HG03108 (cell line): ENCODE results near the gene OTUB1.
"Not testable (repeated sequence)": the region's sequence is repeated elsewhere in the genome, so short reads cannot be mapped to it uniquely, and the experiment has no call there.

Experiments used
- ATAC-seq: cut with Tn5 transposase; IDR thresholded peaks from one replicate; pipeline ENCODE4 v1.9.1; 2021; ENCODE audit warnings: moderate library complexity; ENCODE audit not compliant: unreplicated experiment

OTUB1 gene, protein sequence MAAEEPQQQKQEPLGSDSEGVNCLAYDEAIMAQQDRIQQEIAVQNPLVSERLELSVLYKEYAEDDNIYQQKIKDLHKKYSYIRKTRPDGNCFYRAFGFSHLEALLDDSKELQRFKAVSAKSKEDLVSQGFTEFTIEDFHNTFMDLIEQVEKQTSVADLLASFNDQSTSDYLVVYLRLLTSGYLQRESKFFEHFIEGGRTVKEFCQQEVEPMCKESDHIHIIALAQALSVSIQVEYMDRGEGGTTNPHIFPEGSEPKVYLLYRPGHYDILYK

DNA sequence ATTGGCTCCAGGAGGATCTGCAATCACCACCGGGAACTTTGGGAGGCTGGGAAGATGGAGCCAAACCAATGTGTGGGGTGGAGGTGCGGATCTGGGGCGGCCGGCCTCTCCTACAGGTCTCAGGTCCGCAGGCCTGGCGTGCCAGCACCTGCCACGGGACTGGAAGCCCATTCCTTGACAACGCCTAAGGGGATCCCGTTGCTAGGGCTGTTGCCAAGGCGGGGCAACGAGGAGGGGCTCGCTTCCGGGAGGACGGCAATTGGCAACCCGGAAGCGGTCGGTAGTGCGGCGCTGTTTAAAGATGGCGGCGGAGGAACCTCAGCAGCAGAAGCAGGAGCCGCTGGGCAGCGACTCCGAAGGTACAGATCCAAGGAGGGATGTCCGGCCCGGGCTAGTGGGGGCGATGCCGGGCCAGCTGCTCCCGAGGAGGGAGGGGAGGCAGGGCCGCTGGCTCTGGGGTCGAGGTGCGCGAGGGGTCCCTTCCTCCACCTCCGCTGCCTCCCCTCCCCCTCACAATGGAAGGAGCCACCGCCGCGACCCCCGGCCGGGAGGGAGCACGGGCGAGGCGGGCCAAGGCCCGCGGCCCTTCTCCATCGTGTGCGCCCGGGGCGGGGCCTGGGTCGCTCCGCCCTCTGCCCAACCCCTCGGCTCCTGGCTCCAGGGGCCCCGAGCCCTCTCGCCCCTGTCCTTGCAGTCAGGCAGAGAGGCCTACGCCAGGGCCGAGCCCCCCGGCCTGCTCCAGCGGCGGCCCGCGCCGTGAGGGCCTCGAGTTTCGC, at the start of gene OTUB1:
Gene OTUB1 (plus strand): TSS at position 283 of the 776 bp plus-strand sequence. CDS start 19 bp downstream, at position 302.
- ATAC-seq: peak; percentile 87

DNA sequence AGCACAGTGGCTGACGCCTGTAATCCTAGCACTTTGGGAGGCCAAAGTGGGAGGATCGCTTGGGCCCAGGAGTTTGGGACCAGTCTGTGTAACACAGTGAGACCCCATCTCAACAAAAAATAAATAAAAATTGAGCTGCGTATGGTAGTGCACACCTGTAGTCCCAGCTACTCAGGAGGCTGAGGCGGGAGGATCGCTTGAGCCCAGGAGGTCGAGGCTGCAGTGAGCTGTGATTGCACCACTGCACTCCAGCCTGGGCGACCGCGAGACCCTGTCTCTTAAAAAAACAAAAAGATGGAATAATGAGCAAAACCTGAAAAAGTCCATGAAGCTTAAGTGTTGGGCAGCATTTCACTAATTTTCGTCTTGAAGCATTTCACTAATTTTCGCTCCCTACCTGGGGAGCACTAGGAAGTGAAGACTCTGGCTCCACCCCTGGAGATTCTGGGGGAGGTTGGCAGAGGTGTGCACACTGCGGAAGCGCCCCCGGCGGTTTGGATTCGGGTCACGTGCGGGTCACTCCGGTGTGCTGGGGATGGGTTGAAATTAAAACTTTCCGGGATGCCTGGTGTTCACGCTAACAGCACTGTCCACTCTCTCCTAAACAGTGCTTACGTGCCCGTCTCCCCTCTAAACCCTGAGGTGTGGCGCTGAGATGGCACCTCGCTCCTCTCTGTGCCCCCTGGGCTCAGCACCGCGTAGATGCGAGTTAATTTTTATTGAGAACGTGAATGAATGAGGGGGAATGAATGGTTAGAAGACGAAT, 48.3 kb upstream of the OTUB1 start:
- no peak for ATAC-seq

DNA sequence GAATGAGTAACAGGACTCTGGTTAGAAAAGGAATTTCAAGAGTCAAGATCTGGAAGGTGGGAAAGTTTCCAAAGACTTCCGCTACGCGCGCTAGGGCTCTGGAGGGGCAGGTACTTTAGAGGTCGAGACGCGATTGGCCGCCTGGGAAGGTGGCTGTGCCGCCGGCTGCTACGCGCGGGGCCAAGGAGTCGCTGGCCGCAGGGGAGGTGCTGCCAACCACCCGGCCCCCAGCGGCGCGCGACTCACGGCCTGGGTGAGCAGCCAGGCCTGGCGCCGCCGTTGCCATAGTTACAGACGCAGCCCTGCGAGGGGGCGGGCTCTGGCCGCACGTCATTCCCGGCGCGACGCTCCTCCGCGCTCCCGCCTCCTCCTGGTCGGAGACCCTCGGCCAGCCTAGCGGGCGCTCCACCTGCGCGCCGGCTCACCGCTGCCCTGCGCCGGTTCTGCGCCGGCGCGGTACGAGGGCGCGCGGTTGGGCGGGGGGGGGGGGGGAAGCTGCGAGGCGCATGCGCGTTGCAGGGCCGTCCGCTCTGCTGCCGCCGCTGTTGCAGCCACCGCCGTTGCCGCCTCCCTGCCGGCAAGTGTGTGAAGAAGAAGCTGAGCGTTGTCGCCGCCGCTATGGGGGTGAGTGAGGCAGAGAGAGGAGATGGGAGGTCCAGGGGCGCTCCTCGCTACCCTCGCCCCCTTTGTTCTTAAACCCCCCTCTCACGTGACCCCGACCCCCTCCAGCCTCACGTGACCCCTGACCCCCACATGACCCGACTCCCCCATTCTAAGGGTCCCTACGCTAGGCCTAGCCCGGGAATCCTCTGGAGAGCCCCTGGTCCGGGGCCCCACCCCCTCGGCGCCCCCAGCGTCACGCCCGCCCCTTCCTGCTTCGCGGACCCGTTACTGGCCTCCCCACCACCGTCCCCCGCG, 47.5 kb upstream of the OTUB1 start, which contains the start of gene NAA40:
Gene NAA40 (plus strand): TSS at position 524 of the 918 bp plus-strand sequence. CDS start 95 bp downstream, at position 619.
- ATAC-seq: peak; percentile 86

DNA sequence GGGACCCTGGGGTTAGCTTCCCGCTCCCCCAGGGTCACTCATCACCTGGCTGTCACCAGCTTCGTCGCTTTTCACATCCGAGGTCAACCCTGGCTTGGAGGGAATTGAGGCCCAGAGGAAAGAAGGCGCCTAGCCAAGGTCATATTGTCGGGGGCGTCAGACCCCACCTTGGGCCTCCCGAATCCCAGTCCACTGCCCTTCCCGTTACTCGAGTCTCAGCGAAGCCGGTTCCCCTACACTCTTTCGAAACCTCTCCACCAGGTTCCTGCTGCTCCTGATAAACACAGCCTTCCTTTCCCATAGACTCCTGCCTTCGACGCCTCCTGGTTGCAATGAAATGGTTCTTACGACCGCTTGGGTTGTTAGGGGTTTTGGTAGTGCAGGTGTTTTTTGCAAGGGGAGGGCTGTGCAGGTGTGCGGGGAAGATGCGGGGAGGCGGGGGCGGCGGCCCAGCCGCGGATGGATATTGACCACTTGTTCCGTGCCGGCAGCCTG, 46.8 kb upstream of the OTUB1 start:
- no peak for ATAC-seq

DNA sequence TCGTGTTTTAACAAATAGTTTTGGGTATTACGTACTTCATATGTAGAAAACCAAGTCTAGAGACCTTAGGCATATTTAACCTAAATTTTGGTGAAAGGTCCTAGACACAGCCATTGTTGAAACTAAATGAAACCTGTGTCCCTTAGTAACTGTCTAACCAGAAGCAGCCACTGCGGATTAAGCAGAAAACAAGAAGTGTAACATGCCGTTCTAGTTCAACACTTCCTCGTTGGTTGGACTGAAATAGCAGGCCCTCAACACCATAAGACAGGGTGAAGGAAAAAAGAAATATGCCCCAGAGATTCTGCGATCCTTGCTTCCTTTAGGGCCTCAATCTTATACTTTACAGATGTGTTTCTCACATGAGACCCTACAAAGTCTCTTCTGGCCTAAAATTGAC, 45.5 kb upstream of the OTUB1 start:
- no peak for ATAC-seq

DNA sequence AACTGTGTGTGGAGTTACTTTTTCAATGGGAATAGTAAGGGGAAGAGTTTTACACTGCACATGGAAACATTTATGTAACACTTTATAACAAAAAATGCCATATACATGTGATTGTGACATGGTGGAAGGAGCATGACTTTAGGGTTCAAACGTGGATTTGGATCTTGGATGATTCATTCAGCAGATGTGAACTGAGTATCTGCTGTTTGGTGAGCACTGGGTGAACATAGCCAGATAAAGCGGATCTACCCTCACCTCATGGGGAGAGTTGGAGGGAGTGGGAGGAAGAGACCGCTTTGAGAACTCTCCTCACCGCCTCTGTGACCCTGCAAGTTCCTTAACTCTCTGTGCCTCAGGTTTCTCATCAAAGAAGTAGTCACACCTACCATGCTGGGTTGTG, 44.3 kb upstream of the OTUB1 start:
- no peak for ATAC-seq

DNA sequence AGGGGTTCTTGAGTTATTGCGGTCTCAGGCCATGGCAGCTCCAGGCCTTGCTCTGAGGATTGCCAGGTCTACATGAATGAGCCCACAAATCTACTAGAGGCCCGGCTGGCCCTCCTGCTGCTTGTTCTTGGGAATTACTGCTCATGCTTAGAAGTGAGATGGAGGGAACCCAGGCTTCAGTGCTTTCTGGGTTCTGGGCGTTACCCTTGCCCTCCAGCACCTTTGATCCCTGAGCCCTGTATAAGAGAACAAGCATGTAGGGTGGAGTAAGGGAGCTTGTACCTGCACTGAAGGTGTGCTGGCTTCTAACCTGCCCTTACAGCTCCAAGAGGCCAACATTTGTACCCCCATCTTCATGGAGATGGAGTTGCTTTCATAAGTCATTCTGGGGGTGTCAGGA, 43.4 kb upstream of the OTUB1 start:
- no peak for ATAC-seq

DNA sequence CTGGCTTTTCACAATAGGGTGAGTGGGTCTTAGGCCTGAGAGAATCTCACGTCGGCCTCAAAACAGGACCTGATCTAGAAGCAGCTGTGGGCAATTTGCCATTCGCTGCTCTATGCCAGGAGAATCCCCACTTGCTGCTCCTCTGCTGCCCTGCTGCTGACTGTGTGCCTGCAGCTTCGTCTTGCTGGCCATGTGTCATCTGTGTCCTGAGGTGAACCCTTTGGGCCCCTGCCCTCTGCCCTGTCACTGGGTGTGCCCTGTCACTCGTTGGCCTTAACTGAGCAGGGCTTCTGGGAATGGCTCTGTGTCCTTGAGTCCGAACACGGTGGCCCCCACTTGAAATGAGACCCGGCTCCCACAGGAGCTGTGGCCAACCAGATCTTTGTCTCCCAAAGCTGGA, 41.3 kb upstream of the OTUB1 start:
- no peak for ATAC-seq

DNA sequence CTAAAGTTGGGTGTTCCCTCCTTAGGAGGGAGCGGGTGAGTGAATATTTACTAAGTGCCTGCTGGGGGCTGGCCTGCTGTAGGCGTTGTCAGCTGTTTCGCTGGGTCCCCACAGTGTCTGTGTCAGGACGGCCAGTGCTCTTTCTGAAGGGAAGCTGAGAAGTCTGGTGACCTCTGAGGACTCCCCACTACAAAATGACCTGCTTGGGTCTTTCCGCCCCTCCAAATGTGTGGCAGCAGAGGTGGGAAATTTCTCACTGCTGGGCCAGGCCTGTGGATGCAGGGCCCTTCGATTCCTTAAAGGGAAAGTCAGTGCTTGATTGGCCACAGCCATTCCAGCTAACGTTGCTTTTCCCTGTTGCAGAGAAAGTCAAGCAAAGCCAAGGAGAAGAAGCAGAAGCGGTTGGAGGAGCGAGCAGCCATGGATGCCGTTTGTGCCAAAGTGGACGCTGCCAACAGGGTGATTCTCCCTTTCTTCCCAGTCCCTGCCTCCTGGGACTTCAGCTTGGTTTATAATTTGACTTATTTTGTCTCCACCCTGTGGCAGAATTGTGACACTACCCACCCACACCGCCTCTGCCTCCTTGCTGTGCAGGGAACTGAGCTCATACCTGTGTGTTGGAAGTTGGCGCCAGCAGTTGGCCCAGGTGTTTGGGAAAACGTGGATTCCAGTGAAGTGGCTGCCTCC, 40.6 kb upstream of the OTUB1 start:
- ATAC-seq: no peak

DNA sequence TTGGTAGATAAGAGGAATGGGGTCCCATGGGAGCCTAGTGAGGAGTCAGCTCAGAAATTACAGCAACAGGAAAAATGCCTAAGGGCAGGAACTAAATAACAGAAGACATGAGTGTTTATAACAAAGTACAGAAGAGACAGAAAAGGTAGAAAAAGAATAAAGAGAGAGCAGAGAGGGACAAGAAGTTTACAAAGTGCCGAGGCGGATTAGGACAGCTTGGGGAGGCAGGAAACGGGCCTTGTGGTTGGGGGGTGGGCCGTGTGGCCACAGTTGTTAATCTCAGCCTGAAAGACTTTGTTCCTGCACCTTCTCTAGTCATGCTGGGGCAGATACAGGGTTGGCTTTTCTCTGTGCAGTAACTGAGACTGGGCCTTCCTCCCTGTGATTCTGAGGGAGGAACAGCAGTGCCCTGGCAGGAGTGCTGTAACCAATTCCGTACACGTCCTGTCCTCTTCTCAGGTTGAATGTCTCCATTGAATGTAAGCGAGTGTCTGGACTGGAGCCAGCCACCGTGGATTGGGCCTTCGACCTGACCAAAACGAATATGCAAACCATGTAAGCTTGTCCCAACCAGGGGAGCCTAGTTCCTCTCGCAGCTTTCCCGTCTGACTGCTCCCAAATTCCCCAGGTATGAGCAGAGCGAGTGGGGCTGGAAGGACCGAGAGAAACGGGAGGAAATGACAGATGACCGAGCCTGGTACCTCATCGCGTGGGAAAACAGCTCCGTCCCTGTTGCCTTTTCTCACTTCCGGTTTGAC, 34.3 kb upstream of the OTUB1 start:
- peak; percentile 54 for ATAC-seq

DNA sequence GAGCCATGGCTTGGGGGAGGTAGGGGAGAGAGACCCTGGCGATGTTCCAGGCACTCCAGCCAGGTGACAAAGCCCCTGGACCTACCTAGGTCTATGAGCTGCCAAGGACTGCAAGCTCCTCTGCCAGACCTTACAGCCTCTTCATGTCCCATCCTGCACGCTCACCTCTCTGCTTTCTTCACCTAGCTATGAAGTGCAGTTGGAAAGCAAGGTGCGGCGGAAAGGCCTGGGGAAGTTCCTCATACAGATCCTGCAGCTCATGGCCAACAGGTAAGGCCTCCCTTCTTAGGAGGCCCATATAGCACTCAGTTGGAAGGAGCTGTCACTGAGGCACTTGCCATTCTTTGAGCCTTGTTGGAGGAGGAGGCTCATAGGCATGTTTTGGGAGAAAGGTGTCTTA, 33.7 kb upstream of the OTUB1 start:
- no peak for ATAC-seq

DNA sequence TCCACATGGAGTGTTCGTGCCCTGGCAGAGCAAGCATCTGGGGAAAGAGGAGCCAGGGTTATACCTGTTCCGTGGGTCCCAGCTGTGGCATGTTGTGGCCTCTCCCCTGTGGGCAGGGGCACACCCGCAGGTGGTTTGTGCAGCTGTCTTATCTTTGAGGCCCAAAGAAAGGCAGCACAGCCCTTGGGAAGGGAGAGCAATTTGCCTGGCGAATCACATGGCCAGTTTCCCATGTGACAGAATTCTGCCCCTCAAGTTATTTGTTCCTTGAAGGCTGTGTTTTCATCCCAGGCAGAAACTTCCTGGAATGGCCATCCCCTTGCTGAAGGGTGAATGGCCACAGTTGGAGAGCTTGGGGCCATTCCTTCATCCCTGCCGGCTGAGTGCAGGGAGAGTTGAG, 28.2 kb upstream of the OTUB1 start:
- no peak for ATAC-seq

DNA sequence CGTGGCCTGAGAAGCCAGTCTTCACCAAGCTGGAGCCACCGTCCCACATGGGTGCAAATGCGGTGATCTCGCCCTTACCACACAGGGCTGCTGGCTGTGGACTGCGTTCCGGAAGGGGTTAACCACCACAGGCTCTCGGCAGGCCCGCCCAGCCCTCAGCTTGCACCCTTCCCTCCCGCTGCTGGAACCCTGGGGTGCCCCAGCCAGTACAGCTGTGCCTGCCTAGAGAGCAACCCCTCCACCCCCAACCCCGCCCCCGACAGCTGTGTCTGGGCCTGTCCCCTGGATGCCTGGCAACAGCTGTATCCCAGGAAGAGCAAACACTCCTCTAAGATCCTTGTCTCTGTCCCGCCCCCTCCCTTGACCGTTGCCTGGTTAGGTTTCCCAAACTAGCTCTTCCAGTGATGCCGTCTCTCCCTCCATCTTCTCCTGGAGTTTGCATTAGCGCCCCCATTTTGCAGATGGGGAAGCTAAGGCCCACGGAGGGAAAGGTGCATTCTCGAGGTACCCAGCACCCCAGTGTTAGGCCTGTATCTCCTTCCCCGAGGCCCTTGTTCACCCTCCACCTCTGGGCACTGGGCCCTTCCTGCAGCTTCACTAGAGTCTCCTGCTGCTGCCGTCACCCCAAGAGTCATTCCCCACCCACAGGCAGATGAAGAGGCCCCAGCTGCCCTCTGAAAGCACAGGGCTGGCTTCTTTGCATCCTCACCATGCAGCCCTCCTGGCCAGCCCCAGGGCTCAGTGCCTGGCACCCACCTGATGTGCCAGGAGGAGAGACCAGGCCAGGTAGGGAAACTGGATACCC, 24.4 kb upstream of the OTUB1 start:
- no peak for ATAC-seq

DNA sequence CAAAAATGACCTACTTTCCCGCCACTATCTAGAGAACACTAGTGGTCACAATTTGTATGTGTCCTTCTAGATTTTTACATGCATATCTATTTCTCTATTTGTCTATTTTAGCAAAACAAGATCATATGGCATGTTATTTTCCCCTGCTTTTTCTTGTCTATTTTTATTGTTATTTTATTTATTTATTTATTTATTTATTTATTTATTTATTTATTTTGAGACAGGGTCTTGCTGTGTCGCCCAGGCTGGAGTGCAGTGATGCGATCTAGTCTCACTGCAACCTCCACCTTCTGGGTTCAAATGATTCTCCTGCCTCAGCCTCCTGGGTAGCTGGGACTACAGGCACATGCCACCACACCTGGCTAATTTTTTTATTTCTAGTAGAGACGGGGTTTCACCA, 22.3 kb upstream of the OTUB1 start:
- ATAC-seq: not testable (repeated sequence)

DNA sequence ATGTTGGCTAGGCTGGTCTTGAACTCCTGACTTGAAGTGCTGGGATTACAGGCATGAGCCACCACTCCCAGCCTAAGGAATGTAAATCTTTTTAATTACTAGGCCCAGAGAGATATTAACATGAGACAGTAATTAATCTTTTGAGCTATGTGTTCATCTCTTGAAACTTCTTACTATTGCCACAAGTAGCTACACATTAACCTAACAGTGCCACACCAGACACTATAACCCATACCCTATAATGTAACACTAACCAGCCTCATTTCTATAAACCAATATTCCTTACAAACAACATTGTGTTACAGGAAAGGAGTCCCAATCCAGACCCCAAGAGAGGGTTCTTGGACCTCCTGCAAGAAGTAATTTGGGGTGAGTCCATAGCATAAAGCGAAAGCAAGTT, 19.8 kb upstream of the OTUB1 start:
- ATAC-seq: no peak

DNA sequence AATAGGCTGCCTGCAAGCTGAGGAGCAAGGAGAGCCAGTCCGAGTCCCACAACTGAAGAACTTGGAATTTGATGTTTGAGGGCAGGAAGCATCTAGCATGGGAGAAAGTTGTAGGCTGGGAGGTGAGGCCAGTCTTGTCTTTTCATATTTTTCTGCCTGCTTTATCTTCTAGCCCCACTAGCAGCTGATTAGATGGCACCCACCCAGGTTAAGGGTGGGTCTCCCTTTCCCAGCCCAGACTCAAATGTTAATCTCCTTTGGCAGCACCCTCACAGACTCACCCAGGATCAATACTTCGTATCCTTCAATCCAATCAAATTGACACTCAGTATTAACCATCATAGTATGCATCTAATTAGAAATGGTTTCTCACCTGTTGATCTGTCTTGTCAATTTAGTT, 16.8 kb upstream of the OTUB1 start:
- ATAC-seq: no peak

DNA sequence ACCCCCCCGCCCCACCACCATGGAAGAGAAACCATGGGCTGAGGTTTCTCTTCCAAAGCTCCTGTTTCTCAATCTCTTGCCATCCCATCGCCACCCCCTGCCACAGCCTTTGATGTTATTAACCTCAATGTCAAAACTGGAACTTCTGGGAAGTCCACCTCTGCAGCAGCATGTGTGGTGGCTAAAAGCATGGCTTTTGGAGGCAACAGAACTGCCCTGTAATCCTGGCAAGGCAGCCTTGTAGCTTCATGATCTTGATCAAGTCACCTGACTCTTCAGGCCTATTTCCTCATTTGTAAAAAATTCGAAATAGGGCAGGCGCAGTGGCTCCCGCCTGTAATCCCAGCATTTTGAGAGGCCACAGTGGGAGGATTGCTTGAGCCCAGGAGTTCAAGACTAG, 15.3 kb upstream of the OTUB1 start:
- no peak for ATAC-seq

DNA sequence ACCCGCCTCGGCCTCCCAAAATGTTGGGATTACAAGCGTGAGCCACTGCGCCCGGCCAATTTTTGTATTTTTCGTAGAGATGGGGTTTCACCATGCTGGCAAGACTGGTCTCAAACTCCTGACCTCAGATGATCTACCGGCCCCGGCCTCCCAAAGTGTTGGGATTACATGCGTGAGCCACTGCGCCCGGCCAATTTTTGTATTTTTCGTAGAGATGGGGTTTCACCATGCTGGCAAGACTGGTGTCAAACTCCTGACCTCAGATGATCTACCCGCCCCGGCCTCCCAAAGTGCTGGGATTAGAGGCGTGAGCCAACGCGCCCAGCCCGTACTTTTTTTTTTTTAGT, 12.4 kb upstream of the OTUB1 start:
- ATAC-seq: not testable (repeated sequence)
